PC-3 (cell line): ENCODE measurements around the gene KCNJ13. TPM values are rescaled to one million over a fixed set of nuclear protein-coding genes. Genes with fewer than 3 reads are reported as not detected.

Experiments used
- ATAC-seq: fragments of 200-7000 bp; cut with Tn5 transposase; 2 replicates; pipeline ENCODE4 v1.9.1; 2020; ENCODE audit warnings: mild to moderate bottlenecking, moderate library complexity
- BruUV-seq: library from RNA; stranded (reverse); fragments of 400-500 nt; replicated peaks from 2 replicates; lab custom pipeline; 2021; lab: Mats Ljungman, UMichigan
- CTCF ChIA-PET: fragments of 300-600 bp; sonication (Branson Sonifier 250); formaldehyde crosslinking; loops from one replicate; lab custom pipeline; 2022; ENCODE audit warnings: antibody characterized with exemption; lab: Charles Lee
- POLR2A ChIA-PET: fragments of 300-600 bp; sonication (Branson Sonifier 250); formaldehyde crosslinking; loops from one replicate; lab custom pipeline; 2022; ENCODE audit warnings: antibody characterized with exemption; ENCODE audit not compliant: unreplicated experiment; lab: Charles Lee
- DNase-seq: peaks from one replicate; pipeline ENCODE4 v3.0.0-alpha.2; 2015
- H2AFZ ChIP-seq: fragments of 300-600 bp; sonication (generic); 2 replicates; pipeline ENCODE4 v1.6.0; 2016; ENCODE audit warnings: antibody characterized with exemption, low read length
- H3F3A ChIP-seq: fragments of 300-600 bp; sonication (generic); one replicate; pipeline ENCODE4 v1.6.0; 2017; ENCODE audit warnings: antibody characterized with exemption, low read length, control low read depth, mild to moderate bottlenecking; ENCODE audit not compliant: unreplicated experiment
- H3K27ac ChIP-seq: fragments of 300-600 bp; sonication (generic); 2 replicates; pipeline ENCODE4 v1.5.1; 2016; ENCODE audit warnings: mild to moderate bottlenecking, low read length
- H3K27me3 ChIP-seq: fragments of 300-600 bp; sonication (generic); 2 replicates; pipeline ENCODE4 v1.6.1; 2016; ENCODE audit warnings: low read length, mixed read lengths
- H3K36me3 ChIP-seq: fragments of 300-600 bp; sonication (generic); 2 replicates; pipeline ENCODE4 v1.6.1; 2016; ENCODE audit warnings: low read depth, mixed run types, low read length, mixed read lengths
- H3K4me1 ChIP-seq: fragments of 300-600 bp; sonication (generic); 2 replicates; pipeline ENCODE4 v1.5.1; 2016; ENCODE audit warnings: low read length; ENCODE audit not compliant: insufficient read depth
- H3K4me2 ChIP-seq: fragments of 300-600 bp; sonication (generic); 2 replicates; pipeline ENCODE4 v1.6.0; 2016; ENCODE audit warnings: low read length
- H3K4me3 ChIP-seq: fragments of 300-600 bp; sonication (generic); 2 replicates; pipeline ENCODE4 v1.5.1; 2016; ENCODE audit warnings: mild to moderate bottlenecking, low read length, mixed read lengths
- H3K79me2 ChIP-seq: fragments of 300-600 bp; sonication (generic); 2 replicates; pipeline ENCODE4 v1.6.1; 2017; ENCODE audit warnings: low read length, mixed read lengths
- H3K9ac ChIP-seq: fragments of 300-600 bp; sonication (generic); 2 replicates; pipeline ENCODE4 v1.6.0; 2016; ENCODE audit warnings: mild to moderate bottlenecking, low read length
- H3K9me2 ChIP-seq: fragments of 300-600 bp; sonication (generic); replicated peaks from 2 replicates; pipeline ENCODE4 v1.6.1; 2016; ENCODE audit warnings: mixed run types, low read length, mixed read lengths
- H3K9me3 ChIP-seq: fragments of 300-600 bp; sonication (generic); 2 replicates; pipeline ENCODE4 v1.6.1; 2016; ENCODE audit warnings: low read length, mixed read lengths
- H4K20me1 ChIP-seq: fragments of 300-600 bp; sonication (generic); 2 replicates; pipeline ENCODE4 v1.6.1; 2016; ENCODE audit warnings: low read length, mixed read lengths
- CTCF ChIP-seq: fragments of 300-600 bp; sonication (generic); conservative IDR thresholded peaks from 2 replicates; pipeline ENCODE4 v1.5.1; 2017; ENCODE audit warnings: antibody characterized with exemption, low read depth, mild to moderate bottlenecking, low read length
- EZH2 ChIP-seq: fragments of 300-600 bp; sonication (generic); IDR thresholded peaks from one replicate; pipeline ENCODE4 v1.6.1; 2017; ENCODE audit warnings: antibody characterized with exemption, mild to moderate bottlenecking, low read length; ENCODE audit not compliant: unreplicated experiment
- EZH2phosphoT487 ChIP-seq: fragments of 300-600 bp; sonication (generic); IDR thresholded peaks from 2 replicates; pipeline ENCODE4 v1.6.1; 2018; ENCODE audit warnings: mild to moderate bottlenecking, antibody characterized with exemption, low read length, borderline replicate concordance
- intact Hi-C: fragments of 100-400 bp; cut with micrococcal nuclease; formaldehyde crosslinking; loops from 2 replicates; pipeline ENCODE4 v1.9.0; 2023
- total RNA-seq: library from RNA; depleted of rRNA; stranded (reverse); fragments of >200 nt; gene quantifications from 2 replicates; pipeline ENCODE4 v1.2.3, GENCODE V29; 2014

The KCNJ13 gene
- total RNA-seq, 1 experiment from 2014 or later: not detected

- Histone ChIP-seq H3K4me2 (no peak overlapping the region), H3K4me3 (no peak overlapping the region), H3K9me3 (no peaks in the 10 kb centered on the region), H3K36me3 (peaks cover 9% of the 10 kb centered on the region; the same call in 1 of the 2 replicates), H3K9ac (no peak overlapping the region), H3F3A (no peaks in the 10 kb centered on the region), H3K79me2 (no peaks in the 10 kb centered on the region), H4K20me1 (no peaks in the 10 kb centered on the region), H3K27me3 (no peaks in the 10 kb centered on the region), H3K9me2 (no peaks in the 10 kb centered on the region), H2AFZ (no peak overlapping the region), H3K27ac (no peak overlapping the region), H3K4me1 (peaks cover 5% of the 10 kb centered on the region; the same call in 1 of the 2 replicates)
- no TSS peak for BruUV-seq
- ChIA-PET CTCF (no interaction called here), POLR2A (no interaction called here)
- TF ChIP-seq EZH2phosphoT487 (no peak), EZH2 (no peak), CTCF (no peak)
- ATAC-seq: no peak
- intact Hi-C loops: no loop called here
- no peak for DNase-seq
Observed at GRCh38 chr2:232779465-232779864, 3.1 kb upstream of the KCNJ13 start.

- Histone ChIP-seq H3K79me2 (no peaks in the 10 kb centered on the region), H3K4me2 (no peak overlapping the region), H3K4me3 (no peak overlapping the region), H3K4me1 (peaks cover 5% of the 10 kb centered on the region; the same call in 1 of the 2 replicates), H4K20me1 (no peaks in the 10 kb centered on the region), H3K9me2 (no peaks in the 10 kb centered on the region), H3K27ac (no peak overlapping the region), H2AFZ (no peak overlapping the region), H3F3A (no peaks in the 10 kb centered on the region), H3K9me3 (no peaks in the 10 kb centered on the region), H3K36me3 (peaks cover 17% of the 10 kb centered on the region), H3K27me3 (no peaks in the 10 kb centered on the region), H3K9ac (no peak overlapping the region)
- no TSS peak for BruUV-seq
- intact Hi-C loops: no loop called here
- TF ChIP-seq EZH2: no peak
- no peak for TF ChIP-seq EZH2phosphoT487
- TF ChIP-seq CTCF: no peak
- POLR2A ChIA-PET: no interaction called here
- DNase-seq (no peak), ATAC-seq (no peak)
- CTCF ChIA-PET: no interaction called here
Observed at GRCh38 chr2:232777276-232777675, 911 bp upstream of the KCNJ13 start.

GRCh38 chr2:232773815-232774214 is 2.5 kb downstream of the KCNJ13 start:
- Histone ChIP-seq H2AFZ (no peak overlapping the region), H3K9me3 (no peaks in the 10 kb centered on the region), H3K9me2 (no peaks in the 10 kb centered on the region), H3K9ac (no peak overlapping the region), H3K4me2 (no peak overlapping the region), H3K36me3 (peaks cover 25% of the 10 kb centered on the region), H3K4me3 (no peak overlapping the region), H3F3A (no peaks in the 10 kb centered on the region), H3K27me3 (no peaks in the 10 kb centered on the region), H3K4me1 (no peaks in the 10 kb centered on the region), H3K27ac (no peak overlapping the region), H3K79me2 (no peaks in the 10 kb centered on the region), H4K20me1 (no peaks in the 10 kb centered on the region)
- intact Hi-C loops: no loop called here
- DNase-seq (no peak), ATAC-seq (no peak)
- ChIA-PET POLR2A (no interaction called here), CTCF (no interaction called here)
- BruUV-seq: no TSS peak
- TF ChIP-seq CTCF (no peak), EZH2phosphoT487 (no peak), EZH2 (no peak)
